Caki2 (cell line): Measurements from ENCODE around the gene RIC1. TPM values are rescaled to one million over a fixed set of nuclear protein-coding genes. Genes with fewer than 3 reads are reported as not detected.
"Not testable (repeated sequence)": the region's sequence is repeated elsewhere in the genome, so short reads cannot be mapped to it uniquely, and the experiment has no call there.

Experiments
- DNase-seq: peaks from one replicate; pipeline ENCODE4 v3.0.0-alpha.2; 2015; ENCODE audit warnings: low read depth
- in situ Hi-C: cut with HindIII; loops from 2 replicates; pipeline ENCODE4 v1.10.0; 2016; ENCODE audit warnings: low sequenced_read_pairs, low pct_unique_long_range_greater_than_20kb, mixed read lengths
- total RNA-seq: library from RNA; depleted of rRNA; stranded (reverse); fragments of >200 nt; shearing (Covaris generic); gene quantifications from 2 replicates; pipeline ENCODE4 v1.2.3, GENCODE V29; 2014; ENCODE audit warnings: low replicate concordance

Gene RIC1
- total RNA-seq, 1 experiment from 2014 or later: 7.4 TPM

DNA sequence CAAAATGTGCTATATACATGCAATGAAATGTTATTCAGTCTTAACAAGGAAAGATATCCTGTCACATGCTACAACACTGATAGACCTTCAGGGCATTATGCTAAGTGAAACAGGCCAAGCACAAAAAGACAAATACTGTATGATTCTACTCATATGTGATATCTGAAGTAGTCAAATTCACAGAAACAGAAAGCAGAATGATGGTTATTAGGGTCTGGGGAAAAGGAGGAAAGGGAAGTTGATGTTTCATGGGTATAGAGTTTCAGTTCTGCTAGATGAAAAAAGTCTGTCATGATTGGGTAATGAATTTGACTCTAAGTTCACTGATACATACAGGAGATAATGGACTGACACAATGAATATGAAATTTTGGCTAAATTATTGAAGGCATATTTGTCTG, 11.2 kb upstream of the RIC1 start:
- DNase-seq: no peak
- in situ Hi-C loops: no loop called here

DNA sequence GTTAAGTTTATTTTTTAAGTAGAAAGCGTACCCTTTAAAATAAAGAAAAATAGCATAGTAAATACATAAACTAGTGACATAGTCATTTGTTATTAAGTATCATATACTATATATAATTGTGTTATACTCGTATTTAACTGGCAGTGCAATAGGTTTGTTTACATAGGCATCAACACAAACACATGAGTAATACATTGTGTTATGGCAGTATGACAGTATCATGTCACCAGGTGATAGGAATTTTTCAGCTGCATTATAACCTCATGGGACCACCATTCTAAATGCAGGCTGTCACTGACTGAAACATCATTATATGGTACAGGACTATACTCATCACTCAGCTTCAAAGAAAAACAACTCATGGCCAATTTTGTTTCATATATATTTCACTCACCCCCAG, 8.4 kb upstream of the RIC1 start:
- DNase-seq: no peak
- in situ Hi-C loops: no loop called here

DNA sequence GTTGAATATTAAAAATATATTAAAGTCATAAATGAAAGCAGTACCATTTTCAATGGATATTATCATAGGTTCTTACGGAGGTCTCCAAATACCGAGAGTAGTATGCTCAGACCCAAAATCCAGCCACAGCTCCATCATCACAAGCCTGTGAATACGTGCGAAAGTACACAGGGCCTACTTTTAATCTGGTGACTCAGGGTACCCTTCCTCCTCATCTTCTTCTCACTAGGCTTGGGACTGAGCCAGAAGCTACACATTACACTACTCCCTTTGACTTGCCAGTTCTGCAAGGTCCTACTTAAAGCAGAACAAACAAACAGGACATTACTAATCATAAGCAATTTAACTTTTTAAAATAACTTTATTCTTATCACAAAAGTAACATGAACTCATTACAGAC, 7.6 kb upstream of the RIC1 start:
- in situ Hi-C loops: no loop called here
- DNase-seq: peak; percentile 26

DNA sequence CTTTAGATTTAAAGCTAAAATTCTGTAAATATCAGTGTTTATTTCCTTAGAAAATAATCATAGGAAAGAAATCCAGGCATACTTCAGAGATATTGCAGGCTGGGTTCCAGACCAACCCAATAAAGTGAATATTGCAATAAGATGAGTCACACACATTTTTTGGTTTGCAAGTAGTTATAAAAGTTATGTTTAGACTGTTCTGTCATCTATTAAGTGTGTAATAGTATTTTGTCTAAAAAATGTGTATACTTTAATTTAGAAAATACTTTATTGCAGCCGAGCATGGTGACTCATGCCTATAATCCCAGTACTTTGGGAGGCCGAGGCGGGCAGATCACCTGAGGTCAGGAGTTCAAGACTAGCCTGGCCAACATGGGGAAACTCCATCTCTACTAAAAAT, 6.9 kb upstream of the RIC1 start:
- in situ Hi-C loops: no loop called here
- peak; percentile 10 for DNase-seq

DNA sequence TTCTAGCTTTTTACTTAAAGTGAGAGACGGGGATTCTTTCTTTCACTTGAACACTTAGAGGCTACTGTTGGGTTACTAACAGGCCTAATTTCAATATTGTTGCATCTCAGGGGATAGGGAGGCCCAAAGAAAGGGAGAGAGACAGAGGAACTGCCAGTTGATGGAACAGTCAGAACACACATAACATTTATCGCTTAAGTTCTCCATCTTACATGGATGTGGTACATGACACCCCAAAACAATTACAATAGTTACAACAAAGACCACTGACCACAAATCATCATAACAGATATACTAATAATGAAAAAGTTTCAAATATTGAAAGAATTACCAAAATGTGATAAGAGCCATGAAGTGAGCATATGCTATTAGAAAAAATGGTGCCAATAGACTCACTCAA, 4.3 kb upstream of the RIC1 start:
- in situ Hi-C loops: no loop called here
- no peak for DNase-seq

DNA sequence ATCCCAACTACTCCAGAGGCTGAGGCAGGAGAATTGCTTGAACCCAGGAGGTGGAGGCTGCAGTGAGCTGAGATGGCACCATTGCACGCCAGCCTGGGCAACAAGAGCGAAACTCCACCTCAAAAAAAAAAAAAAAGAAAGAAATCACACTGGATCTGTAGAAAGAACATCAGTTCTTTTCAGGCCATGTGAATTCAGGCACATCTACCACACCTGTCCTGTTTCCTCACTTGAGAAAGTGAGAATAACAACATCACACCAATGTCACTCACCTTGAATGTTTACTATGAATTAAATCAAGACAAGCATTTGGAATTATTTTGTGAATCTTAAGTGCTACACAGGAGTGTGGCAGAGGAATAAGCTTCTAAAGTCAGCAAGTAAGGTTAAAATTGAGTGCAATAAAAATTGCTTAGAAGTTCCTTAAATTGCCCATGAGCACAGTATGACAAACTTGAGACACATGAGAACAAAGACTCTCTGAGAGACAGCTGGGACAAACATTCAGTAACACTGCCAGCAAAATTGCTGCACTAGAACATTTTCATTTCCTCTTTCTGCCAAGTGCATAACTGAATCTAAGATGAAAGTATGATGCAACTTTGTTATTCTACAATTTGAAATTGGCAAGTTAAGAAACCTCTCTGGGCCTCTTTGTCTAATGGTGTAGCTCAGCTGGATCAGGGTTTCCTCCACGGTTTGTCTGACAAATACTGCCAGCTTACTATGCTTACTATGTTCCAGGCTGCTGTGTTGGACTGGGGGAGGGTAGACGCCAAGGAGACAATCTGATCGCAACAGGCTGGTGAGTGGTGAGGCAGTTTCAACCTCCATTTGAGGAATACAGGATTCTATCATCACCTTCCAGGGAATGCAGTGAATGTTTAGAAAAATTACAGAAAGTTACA, 1.9 kb upstream of the RIC1 start:
- in situ Hi-C loops: no loop called here
- peak; percentile 45 for DNase-seq

DNA sequence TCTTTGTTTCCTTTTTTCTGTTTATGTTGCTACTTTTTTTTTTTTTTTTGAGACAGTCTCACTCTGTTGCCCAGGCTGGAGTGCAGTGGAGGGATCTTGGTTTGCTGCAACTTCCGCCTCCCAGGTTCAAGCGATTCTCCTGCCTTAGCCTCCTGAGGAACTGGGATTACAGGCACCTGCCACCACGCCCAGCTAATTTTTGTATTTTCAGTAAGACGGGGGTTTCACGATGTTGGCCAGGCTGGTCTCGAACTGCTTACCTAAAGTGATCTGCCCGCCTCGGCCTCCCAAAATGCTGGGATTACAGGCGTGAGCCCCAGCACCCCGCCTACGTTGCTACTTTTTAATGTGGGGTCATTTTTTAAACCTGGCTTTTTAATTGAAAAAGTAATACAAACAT, 1.2 kb upstream of the RIC1 start:
- DNase-seq, in situ Hi-C loops: not testable (repeated sequence)

DNA sequence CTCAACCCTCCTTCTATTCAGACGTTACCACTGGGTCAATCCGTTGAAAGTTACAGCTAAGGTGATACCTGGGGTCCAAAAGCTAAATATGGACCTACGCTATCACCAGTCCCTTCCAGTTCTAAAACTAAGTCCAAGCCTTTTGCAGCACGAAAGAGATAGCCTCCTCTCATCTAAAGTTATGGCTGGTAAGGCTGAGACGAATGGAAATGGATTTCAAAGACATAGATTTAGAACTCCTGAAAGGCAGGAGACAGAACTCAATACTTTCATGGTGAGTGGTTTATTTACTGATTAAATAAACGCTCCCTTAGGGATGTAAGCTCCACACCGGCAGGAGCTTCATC, 751 bp upstream of the RIC1 start:
- in situ Hi-C loops: no loop called here
- peak; percentile 43 for DNase-seq

DNA sequence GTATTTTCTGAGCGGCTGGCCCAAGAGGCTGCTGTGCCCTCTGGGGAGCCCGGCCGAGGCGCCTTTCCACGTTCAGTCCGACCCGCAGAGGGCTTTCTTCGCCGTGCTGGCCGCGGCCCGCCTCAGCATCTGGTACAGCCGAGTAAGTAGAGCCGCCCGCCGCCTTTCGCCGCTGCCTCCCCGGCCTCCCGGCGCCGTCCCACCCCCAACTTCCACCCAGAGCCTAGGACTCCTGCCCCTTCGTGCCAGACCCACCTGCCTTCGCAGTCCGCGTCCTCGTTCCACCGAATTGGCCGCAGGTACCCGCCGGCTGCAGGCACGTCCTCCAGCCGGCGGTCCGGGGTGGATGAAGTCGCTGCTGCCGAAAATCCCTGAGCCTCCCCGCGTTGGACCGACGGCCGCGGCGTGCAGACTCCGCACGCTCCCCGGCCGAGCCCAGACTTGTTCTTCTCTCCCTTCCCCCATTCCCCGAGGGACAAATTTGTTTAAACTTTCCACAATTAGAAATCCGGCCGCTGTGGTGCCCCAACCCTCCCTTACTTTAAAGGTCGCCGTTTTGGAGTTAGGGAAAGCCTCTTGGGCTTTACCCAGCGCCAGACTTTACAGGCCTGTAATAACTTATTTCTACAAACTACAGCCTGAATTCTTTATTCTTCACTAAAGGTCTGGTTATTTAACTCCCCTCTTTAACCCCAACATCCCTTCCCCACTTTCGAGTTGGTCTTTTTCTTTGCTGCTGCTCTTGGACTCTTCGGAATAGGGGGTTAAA, 589 bp downstream of the RIC1 start:
- in situ Hi-C loops: no loop called here
- peak; percentile 34 for DNase-seq

DNA sequence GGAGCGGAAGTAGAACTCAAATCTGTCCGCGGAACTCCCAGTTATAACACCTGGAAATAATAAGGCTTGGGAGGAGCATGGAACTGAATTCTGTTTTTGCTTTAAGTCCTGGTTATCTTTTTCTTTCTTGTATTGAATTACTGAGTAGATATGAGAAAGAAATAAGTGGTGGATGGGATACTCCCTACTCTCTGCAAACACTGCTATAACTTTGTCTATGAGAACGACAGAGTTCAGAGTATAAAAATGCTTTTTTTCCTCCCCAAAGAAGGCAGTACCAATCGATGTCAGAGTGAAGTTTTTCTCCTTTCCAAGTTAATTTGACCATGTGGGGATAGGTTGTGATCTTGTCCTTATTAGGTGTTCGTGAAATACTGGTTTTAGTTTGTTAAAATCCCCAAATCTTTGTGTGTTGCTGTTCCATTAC, 1.2 kb downstream of the RIC1 start:
- DNase-seq: peak; percentile 41
- in situ Hi-C loops: no loop called here

DNA sequence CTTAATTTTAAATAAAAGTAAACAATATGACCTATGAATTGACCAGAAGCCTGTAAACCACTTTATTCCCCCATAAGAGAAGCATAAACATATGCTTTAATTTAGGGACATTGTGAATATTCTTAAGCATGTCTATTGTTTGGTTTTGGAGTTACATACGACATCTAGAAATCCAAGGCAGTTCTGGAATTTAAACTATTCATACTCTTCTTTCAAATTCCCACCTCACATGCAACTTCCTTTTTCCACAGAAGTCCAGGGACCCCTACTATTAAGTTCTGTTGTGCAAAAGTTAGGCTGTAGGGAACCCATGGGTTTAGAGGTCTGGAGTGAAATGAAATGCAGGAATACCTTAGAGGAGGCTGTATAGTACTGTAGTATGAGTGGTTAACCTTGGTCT, 2.1 kb downstream of the RIC1 start:
- in situ Hi-C loops: no loop called here
- DNase-seq: no peak

DNA sequence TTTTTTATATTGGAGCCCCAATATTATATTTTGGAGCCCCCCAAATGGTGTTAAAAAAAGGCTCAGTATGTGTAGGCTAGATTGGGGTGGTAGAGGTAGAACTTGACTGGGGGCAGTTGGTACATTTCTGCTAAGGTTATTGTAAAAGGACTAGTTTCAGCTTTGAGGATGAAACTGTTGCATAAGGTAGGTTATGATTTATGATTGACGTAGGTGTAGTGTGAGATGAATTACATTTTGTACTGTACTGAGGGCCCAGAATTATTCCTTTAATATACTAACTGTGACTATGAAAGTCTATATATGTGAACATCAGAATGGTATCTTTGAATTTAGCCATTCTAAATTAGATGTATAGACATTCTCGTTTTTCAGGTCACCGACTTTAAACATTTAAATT, 3.6 kb downstream of the RIC1 start:
- no peak for DNase-seq
- in situ Hi-C loops: no loop called here

DNA sequence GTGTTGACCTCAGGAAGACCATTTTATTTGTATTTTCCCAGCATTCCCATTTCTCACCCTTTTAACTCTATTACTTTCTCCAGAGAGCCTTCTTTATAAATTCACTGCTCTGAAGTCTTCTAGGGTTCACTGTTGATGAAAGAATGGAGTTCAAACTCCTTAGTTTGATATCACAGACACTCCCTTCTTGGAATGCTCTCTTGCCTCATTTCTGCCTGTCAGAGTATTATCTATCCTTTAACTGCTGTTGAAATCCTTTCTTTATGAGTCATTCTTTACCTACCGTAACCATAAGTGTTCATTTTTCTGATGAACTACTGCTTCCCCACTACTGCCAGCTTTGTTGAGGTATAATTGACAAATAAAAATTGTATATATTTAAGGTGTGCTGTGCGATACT, 4.3 kb downstream of the RIC1 start:
- in situ Hi-C loops: no loop called here

DNA sequence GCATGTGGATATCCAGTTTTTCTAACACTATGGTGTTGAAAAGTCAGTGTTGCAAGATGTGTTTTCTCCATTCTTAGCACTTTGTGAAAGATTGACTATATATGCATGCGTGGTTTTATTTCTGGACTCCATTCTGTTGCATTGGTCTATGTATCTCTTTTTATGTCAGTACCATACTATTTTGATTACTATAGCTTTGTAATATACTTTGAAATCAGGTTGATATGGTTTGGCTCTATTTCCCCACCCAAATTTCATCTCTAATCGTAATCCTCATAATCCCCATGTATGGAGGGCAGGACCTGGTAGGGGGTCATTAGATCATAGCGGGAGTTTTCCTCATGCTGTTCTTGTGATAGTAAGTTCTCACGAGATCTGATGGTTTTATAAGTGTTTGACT, 6.5 kb downstream of the RIC1 start:
- in situ Hi-C loops: no loop called here
- no peak for DNase-seq

More for the DNA sequence above, 4.3 kb downstream of the RIC1 start:
- DNase-seq: peak; percentile 41

DNA sequence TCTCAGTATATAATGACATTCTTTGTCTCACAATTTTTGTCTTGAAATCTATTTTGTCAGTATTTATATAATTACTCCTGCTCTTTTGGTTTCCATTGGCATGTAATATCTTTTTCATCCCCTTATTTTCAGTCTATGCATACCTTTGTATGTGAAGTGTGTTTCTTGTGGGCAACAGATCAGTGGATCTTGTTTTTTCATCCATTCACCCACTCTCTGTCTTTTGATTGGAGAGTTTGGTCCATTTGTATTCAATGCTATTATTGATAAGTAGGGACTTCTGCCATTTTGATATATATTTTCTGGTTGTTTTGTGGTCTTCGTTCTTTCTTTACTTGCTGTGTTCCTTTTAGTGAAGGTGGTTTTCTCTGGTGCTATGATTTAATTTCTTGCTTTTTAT, 10.9 kb downstream of the RIC1 start:
- DNase-seq: no peak
- in situ Hi-C loops: no loop called here

DNA sequence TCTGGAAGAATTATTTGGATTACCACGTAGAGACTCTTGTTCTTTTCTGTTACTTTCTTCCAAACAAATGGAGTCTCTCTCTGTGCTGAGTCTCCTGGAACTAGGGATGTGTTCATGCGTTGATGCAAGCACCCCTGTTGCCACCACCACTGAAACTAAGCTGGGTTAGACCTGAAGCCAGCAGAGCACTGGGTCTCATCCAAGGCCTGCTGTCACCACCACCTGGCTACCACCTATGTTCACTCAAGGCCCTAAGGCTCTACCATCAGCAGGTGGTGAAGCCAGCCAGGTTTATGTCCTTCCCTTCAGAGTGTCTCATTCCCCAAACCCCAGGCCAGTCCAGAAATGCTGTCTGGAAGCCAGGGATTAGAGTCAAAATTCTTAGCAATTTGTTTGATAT, 13.3 kb downstream of the RIC1 start:
- in situ Hi-C loops: no loop called here
- no peak for DNase-seq

DNA sequence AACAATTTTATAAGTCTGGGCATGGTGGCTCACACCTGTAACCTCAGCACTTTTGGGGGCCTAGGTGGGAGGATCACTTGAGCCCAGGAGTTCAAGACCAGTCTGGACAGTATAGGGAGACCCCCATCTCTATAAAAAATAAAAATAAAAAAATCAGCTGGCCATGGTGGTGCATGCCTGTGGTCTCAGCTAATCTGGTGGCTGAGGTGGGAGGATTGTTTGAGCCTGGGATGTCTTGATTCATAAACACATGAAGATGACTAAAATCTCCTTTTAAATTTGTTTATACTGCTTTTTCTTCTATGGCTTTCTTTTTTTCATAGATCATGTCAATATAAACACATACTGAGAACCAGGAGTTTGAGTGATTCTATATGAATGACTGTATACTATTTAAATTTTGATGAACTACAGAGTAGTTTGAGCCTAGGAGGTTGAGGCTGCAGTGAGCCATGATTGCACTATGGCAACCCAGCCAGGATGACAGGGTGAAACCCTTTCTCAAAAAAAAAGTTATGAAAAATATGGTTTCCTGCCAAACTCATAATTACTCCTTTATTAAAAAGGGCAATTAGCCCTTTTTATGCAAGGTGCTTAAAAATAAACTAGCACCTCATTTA, 14.2 kb downstream of the RIC1 start:
- no peak for DNase-seq
- in situ Hi-C loops: no loop called here

DNA sequence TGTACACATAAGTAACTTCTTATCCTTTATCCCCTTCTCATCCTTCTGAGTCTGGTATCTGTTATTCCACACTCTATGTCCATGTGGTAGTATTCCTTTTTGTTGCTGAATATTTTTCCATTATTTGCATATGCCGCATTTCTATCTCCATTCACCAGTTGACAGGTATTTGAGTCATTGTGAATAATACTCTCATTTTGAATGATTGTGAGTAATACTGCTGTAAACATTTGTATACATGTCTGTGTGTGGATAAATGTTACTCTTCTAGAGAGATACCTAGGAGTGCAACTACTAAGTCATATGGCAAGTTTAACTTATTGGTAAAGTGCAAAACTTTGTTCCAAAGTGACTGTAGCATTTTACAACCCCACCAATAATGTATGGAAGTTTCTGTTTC, 15.6 kb downstream of the RIC1 start:
- in situ Hi-C loops: no loop called here

DNA sequence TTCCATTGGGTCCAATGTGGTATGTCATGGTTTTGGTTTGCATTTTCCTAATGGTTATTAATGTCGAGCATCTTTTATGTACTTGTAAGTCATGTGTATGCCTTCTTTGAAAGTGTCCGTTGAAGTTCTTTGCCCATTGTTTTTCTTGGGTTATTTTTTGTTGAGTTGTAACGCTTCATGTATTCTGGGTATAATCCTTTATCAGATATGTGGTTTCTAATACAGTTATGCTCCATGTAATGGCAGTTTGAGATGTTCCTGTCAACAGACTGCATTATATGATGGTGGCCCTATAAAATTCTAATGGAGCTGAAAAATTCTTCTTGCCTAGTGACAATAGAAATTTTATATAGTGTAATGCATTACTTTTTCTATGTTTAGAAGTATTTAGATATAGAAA, 17.2 kb downstream of the RIC1 start:
- DNase-seq: no peak
- in situ Hi-C loops: no loop called here

More for the DNA sequence above, 15.6 kb downstream of the RIC1 start:
- no peak for DNase-seq
